Heart left ventricle (tissue), 13 donors: ENCODE results near the gene NHSL2.

ENCODE experiments used
- POLR2A ChIP-seq, 2 donors: fragments of 450-650 bp; IDR thresholded peaks; one replicate each; pipeline ENCODE4 v1.6.1; 2017; ENCODE audit warnings: antibody characterized with exemption in 2 of 2, mild to moderate bottlenecking in 2 of 2, moderate library complexity in 2 of 2
- TF ChIP-seq, protein P1 (sequence below), 12 donors: fragments of 200-600 bp; sonication (generic) in 4 of 12; IDR thresholded peaks; one replicate each; pipeline versions ENCODE4 v1.5.0 to v1.8.0; 2018 to 2022; ENCODE audit warnings: antibody characterized with exemption in 12 of 12, mild to moderate bottlenecking in 5 of 12
- donor health status: ischemic (EF 13 %, LVEDD 7.1; RV severe dilation, severe dysfunction).
- donor health status: DM: no; HTN: yes; CAD: no.
- donor health status: DM: no; HTN: no; CAD: no.
- donor health status: ischemic (EF 25% LVEDD 6.9; RV normal size, moderate dysfunction).
- donor health status: ischemic (EF 25% LVEDD 5.7; RV mildly dilated, moderate dysfunction).
- donor health status: ischemic (EF 35%, LVEDD 5.7; RV mildly dilated, moderate dysfunction).
- donor health status: nonischemic (EF 11% LVEDD 7.7; RV severe dilation, severe dysfunction).
- donor health status: DM: yes; HTN: yes; CAD: no.
- donor health status: PGD.
- donor health status: ischemic (EF 29% LVEDD 5.4; RV normal size, mild dysfunction).
- donor health status: nonischemic (EF 23%, LVEDD 6.1; RV moderate dilation, normal function).

- TF ChIP-seq, protein P1, sequence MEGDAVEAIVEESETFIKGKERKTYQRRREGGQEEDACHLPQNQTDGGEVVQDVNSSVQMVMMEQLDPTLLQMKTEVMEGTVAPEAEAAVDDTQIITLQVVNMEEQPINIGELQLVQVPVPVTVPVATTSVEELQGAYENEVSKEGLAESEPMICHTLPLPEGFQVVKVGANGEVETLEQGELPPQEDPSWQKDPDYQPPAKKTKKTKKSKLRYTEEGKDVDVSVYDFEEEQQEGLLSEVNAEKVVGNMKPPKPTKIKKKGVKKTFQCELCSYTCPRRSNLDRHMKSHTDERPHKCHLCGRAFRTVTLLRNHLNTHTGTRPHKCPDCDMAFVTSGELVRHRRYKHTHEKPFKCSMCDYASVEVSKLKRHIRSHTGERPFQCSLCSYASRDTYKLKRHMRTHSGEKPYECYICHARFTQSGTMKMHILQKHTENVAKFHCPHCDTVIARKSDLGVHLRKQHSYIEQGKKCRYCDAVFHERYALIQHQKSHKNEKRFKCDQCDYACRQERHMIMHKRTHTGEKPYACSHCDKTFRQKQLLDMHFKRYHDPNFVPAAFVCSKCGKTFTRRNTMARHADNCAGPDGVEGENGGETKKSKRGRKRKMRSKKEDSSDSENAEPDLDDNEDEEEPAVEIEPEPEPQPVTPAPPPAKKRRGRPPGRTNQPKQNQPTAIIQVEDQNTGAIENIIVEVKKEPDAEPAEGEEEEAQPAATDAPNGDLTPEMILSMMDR (IDR thresholded peaks at IDR 0.05), result no peak
- TF ChIP-seq POLR2A (IDR thresholded peaks at IDR 0.05), result no peak
Observed at GRCh38 chrX:72142794-72143608, 232.4 kb downstream of the NHSL2 start.
